Right lobe of liver (tissue), 4 donors: ENCODE measurements around the gene BHLHE41.

Experiments
- CTCF ChIP-seq, 4 donors: fragments of 200-600 bp in 3 of 4; fragments of 450-650 bp in 1 of 4; IDR thresholded peaks; one replicate each; pipeline versions ENCODE4 v1.5.1 to v1.8.0; 2016 to 2022; ENCODE audit warnings: antibody characterized with exemption in 4 of 4, mild to moderate bottlenecking in 2 of 4
- POLR2A ChIP-seq: fragments of 450-650 bp; IDR thresholded peaks from one replicate; pipeline ENCODE4 v1.6.1; 2017; ENCODE audit warnings: antibody characterized with exemption, mild to moderate bottlenecking
- donor health status: DM: no; HTN: no; CAD: no.
- donor health status: DM: no; HTN: no; CAD: no.
- donor health status: DM: no; HTN: yes; CAD: no.

DNA sequence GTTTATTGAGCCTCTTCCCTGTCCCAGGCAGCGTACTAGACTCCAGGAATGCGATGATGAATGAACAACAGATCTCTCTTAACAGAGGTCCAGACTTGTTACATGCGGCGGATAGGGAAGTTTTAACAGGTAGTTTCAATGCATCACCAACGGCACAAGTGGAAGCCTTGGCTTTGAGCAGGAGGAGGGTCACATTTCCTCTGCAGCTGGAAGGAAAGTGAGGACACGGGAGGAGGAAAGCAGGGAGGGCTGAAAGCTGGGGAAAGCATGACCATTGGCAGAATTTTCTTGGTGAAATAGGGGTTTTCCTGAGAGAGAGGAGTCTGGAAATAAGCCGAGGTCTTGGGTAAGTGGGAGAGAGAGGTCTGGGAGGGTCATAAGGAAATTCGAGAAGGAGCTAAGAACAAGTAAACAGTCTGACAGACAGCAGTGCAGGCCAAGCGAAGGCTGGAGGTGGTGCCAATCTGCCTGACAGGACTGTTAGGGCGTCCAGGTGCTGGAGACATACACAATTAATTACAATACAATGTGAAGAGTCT is 15.4 kb downstream of the BHLHE41 start:
- TF ChIP-seq POLR2A (no peak), CTCF (IDR thresholded peaks at IDR 0.05) (no peak)
